ENCODE data around the gene UAP1L1.
"Not testable (repeated sequence)": the region's sequence is repeated elsewhere in the genome, so short reads cannot be mapped to it uniquely, and the experiment has no call there.

UAP1L1 gene

GRCh38 chr9:137110147-137110910, 33.0 kb downstream of the UAP1L1 start:
- in situ Hi-C loops (cut with MboI; ENCODE audit: low sequenced_read_pairs) = no loop called here

- in situ Hi-C loops (cut with MboI; ENCODE audit: low sequenced_read_pairs) = no loop called here
These were observed 33.8 kb downstream of the UAP1L1 start for GRCh38 chr9:137110911-137111787.

- in situ Hi-C loops (cut with MboI; ENCODE audit: low sequenced_read_pairs) = no loop called here
These were observed 34.7 kb downstream of the UAP1L1 start for GRCh38 chr9:137111788-137112563.

GRCh38 chr9:137112564-137113384, 35.5 kb downstream of the UAP1L1 start:
- in situ Hi-C loops (cut with MboI; ENCODE audit: low sequenced_read_pairs) = no loop called here

- in situ Hi-C loops (cut with MboI; ENCODE audit: low sequenced_read_pairs) = no loop called here
These were observed 36.3 kb downstream of the UAP1L1 start for GRCh38 chr9:137113385-137114159.

GRCh38 chr9:137114220-137114612, 36.9 kb downstream of the UAP1L1 start:
- in situ Hi-C loops (cut with MboI; ENCODE audit: low sequenced_read_pairs) = no loop called here

GRCh38 chr9:137114613-137115393, 37.5 kb downstream of the UAP1L1 start, which contains the start of gene DPP7:
DPP7 (minus strand) TSS chr9:137114733; CDS start chr9:137114713, 20 bp downstream.
- in situ Hi-C loops (cut with MboI; ENCODE audit: low sequenced_read_pairs) = no loop called here

- in situ Hi-C loops (cut with MboI; ENCODE audit: low sequenced_read_pairs) = no loop called here
These were observed 38.2 kb downstream of the UAP1L1 start for GRCh38 chr9:137115394-137116026.

GRCh38 chr9:137116027-137116507, 38.8 kb downstream of the UAP1L1 start:
- in situ Hi-C loops (cut with MboI; ENCODE audit: low sequenced_read_pairs) = no loop called here

- in situ Hi-C loops (cut with MboI; ENCODE audit: low sequenced_read_pairs) = no loop called here
These were observed 39.4 kb downstream of the UAP1L1 start for GRCh38 chr9:137116728-137117127.

- in situ Hi-C loops (cut with MboI; ENCODE audit: low sequenced_read_pairs) = no loop called here
These were observed 40.0 kb downstream of the UAP1L1 start for GRCh38 chr9:137117269-137117731.

GRCh38 chr9:137118092-137118603, 40.8 kb downstream of the UAP1L1 start:
- in situ Hi-C loops (cut with MboI; ENCODE audit: low sequenced_read_pairs) = not testable (repeated sequence)

- in situ Hi-C loops (cut with MboI; ENCODE audit: low sequenced_read_pairs) = loop anchor here (5.0 kb wide), 1 partner anchor 110 kb away; the partner anchor contains the start of gene SLC34A3
These were observed 44.8 kb downstream of the UAP1L1 start for GRCh38 chr9:137121927-137122795.

GRCh38 chr9:137122796-137123467, 45.6 kb downstream of the UAP1L1 start:
- in situ Hi-C loops (cut with MboI; ENCODE audit: low sequenced_read_pairs) = loop anchor here (5.0 kb wide), 1 partner anchor 109 kb away; the partner anchor contains the start of gene SLC34A3

GRCh38 chr9:137123468-137123837, 46.1 kb downstream of the UAP1L1 start:
- in situ Hi-C loops (cut with MboI; ENCODE audit: low sequenced_read_pairs) = loop anchor here (5.0 kb wide), 1 partner anchor 109 kb away; the partner anchor contains the start of gene SLC34A3

- in situ Hi-C loops (cut with MboI; ENCODE audit: low sequenced_read_pairs) = loop anchor here (5.0 kb wide), 1 partner anchor 108 kb away; the partner anchor contains the start of gene SLC34A3
These were observed 46.7 kb downstream of the UAP1L1 start for GRCh38 chr9:137123952-137124462.
